Activated T-cell treated with anti-CD3 and anti-CD28 coated beads for 4 hours (primary cell): ENCODE measurements around the gene HRH3.

Experiments used
- DNase-seq: peaks from one replicate; pipeline ENCODE4 v3.0.0-alpha.2; 2020

HRH3 gene

GRCh38 chr20:62197311-62197710, 22.8 kb downstream of the HRH3 start:
- DNase-seq, result no peak

GRCh38 chr20:62196286-62196685, 23.8 kb downstream of the HRH3 start:
- no peak for DNase-seq

- DNase-seq, result no peak
Observed at GRCh38 chr20:62195736-62196135, 24.3 kb downstream of the HRH3 start.

- no peak for DNase-seq
Observed at GRCh38 chr20:62195075-62195405, 25.0 kb downstream of the HRH3 start.

GRCh38 chr20:62193079-62194025, 26.7 kb downstream of the HRH3 start:
- no peak for DNase-seq

- no peak for DNase-seq
Observed at GRCh38 chr20:62192635-62193034, 27.4 kb downstream of the HRH3 start.

- DNase-seq, result no peak
Observed at GRCh38 chr20:62191781-62192559, 28.1 kb downstream of the HRH3 start.

- DNase-seq, result no peak
Observed at GRCh38 chr20:62190639-62191411, 29.3 kb downstream of the HRH3 start.

GRCh38 chr20:62186887-62187866, 32.9 kb downstream of the HRH3 start:
- DNase-seq, result no peak

GRCh38 chr20:62186096-62186426, 34.0 kb downstream of the HRH3 start:
- DNase-seq, result no peak

- no peak for DNase-seq
Observed at GRCh38 chr20:62183426-62184142, 36.5 kb downstream of the HRH3 start.

- DNase-seq, result peak; percentile 89
Observed at GRCh38 chr20:62182469-62183425, 37.3 kb downstream of the HRH3 start, which contains the start of gene MTG2. Gene MTG2 (plus strand): TSS chr20:62183028. CDS start chr20:62193421, 10,393 bp downstream.

GRCh38 chr20:62181808-62182207, 38.3 kb downstream of the HRH3 start:
- DNase-seq, result no peak

- no peak for DNase-seq
Observed at GRCh38 chr20:62179162-62179504, 40.9 kb downstream of the HRH3 start.

- DNase-seq, result no peak
Observed at GRCh38 chr20:62178316-62179161, 41.5 kb downstream of the HRH3 start.

GRCh38 chr20:62177307-62177706, 42.8 kb downstream of the HRH3 start:
- no peak for DNase-seq

- no peak for DNase-seq
Observed at GRCh38 chr20:62176866-62177265, 43.2 kb downstream of the HRH3 start.

- DNase-seq, result no peak
Observed at GRCh38 chr20:62175711-62176110, 44.4 kb downstream of the HRH3 start.
